Epidermal melanocyte (primary cell): Measurements from ENCODE around the gene ETV6.

ENCODE experiments used
- DNase-seq: peaks from one replicate; pipeline ENCODE4 v3.0.0; 2011; ENCODE audit warnings: low spot score; ENCODE audit not compliant: insufficient read length

ETV6 gene

DNA sequence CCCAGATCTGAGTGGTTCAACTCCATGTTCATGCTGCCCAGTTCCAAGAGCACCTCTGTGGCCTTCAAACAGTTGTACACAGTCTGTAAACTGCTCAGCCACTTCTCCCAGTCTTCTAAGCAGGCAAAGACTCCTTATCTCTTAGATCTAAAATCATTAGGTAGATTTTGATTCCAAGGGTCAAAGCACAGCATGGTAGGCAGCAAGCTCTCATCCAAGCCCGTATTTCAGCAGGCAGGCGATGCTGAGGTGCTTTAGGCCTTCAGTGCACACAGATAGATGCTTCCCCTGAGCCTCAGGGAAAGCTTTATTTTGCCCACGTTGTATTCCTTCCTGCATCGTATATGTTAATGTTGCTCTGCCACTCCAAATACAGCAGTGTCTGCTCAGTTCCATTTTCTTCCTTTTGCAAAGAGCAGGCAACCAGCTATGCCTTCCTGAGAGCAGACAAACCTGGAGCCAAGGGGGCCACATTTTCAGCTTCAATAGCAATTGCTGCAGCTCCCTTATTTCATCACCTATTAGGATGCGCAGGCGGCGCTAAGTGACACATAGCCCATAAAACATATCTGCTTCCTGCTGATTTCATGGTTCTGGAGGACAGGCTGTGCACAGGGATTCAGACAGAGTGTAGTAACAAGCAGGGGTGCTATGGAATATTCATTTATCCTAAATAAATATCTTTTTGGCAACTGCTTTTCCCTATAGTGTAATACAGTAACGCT is 67.5 kb downstream of the ETV6 start:
- no peak for DNase-seq

DNA sequence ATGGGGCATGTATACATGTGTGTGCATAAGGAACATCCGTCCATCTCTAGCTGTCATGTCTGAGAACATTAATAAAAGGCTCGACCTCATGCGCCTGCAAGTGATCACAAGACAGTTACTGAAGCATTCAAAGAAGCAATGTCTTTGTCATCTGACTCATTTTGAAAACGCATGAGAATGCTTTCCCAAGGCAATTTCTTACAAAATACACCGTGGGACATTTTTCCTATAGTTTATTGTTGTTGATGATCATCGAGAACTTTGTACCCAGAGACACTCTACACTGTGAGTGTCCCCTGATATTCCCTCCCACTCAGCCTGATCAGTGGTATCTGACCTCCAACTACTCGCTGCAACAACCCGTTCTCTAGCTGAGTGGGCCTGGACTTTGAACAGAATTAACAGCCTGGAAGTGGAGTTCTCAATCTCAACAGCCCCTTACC is 68.1 kb downstream of the ETV6 start:
- no peak for DNase-seq

DNA sequence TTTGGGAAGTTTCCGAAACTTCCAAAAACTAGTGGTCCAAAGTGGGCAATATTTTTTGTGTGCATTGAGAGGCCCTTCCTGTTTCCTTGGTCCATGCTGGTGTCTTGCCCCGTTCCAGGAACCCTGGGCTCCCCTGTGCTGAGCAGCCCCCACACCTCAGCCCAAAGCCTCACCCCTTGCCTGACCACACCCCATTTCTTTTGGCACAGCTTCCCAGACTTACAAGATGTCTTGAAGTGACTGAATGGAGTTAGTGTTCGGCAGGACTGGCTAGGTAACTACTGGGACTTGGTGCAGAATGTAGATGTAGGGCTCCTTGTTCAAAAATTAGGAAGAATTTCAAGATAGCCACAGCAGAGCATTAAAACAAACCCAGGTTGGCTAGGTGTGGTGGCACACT is 68.6 kb downstream of the ETV6 start:
- no peak for DNase-seq

DNA sequence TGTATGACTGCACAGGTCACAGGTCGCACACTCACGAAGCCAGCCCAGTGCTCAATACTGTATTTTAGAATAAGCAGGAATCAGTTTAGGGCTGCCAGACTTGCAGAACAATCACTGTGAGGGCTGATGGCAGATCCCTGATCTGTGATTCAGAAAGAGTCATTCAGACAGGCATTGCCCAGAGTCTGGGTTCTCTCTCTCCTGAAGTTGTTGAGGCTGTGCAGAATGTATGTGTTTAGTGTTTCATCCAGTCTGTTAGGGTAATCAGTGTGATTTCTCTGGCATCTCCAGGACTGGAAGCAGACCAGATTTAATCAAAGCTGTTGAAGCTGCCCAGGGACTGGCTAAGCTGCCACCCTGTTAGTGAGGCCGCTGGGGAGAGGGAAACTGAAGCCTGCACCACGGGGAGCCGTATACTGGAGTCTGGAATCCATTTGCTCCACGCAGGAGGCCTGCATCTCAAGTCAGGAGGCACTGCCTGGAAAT is 69.3 kb downstream of the ETV6 start:
- DNase-seq = no peak

DNA sequence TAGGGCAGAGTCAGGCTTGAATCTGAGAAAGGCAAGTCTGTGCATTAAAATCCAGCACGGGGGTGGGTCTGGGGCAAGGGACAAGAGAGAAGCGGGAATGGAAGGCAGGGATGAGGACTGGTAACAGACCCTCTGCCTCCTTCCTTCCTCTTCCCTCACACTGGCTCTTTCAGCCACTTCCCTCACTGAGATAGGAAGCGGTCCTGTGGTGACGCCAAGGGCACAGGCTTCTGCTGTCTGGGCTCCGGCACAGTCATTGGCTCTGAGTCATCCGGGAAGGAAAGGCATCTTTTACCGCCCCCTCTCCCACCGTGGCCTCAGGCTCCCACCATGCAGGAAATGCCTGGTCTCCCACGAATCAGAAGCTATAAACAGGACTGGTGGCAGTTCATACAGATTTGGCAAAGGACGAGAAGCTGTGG is 70.2 kb downstream of the ETV6 start:
- peak; percentile 65 for DNase-seq

DNA sequence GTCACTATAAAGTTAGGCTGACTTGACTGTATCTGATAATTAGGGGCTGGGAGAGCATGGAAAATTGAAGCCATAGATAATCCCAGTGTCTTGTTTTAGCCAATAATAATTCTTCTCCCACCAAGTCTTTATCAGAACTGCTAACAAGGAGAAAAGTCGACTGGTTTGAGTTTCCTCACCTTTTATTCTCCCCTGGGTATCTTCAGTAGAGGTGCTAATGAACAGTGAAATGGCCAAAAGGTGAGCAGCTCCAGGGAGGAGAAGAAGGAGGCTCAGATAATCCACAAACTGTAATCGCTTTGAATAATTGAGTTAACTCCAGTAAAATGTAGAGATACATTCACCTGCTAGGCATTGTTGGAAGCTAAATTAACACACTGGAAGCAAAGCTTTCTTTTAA is 72.6 kb downstream of the ETV6 start:
- no peak for DNase-seq

DNA sequence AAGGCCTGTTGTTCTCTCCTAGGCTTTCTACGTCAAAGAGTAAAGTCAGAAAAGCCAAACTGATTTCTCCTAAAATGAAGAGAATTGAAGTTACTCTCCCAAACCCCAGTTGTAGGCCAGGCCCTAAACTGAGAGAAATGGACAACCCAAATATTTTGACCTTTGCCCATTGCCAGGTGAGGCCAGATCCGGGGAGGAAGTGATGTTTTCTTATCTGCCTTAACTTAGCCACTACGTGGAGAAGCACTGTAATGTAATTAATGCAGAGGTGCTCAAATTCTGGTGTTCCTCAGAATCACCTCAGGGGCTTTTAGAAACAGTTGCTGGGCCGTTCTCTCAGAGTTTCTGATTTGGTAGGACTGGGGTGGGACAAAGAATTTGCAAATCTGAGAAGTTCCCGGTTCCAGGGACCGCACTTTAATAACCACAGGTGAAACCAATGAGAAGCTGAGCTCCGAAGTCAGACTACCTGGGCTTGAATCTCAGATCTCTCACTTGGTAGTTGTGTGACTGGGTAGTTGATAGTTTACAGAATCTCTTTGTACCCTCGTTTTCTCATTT is 73.2 kb downstream of the ETV6 start:
- no peak for DNase-seq

DNA sequence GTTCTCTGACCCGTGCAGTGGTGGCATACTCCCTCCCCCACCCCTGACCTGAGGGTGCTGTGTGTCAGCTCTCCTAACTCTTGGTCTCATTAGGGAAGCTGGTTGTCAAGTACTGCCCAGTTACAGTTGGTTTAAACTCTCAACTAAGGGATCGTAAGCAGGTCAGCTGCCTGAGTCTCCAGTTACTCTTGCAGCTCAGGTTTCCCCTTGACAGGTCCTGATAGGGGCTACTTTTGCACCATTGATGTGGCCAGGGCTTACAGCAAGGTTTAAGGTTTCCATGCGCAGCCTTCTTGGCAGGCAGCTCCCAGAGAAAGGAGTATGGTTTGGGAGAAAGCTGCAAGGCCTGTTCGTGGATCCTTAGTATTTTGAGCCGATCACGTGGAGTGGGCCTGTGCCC is 74.5 kb downstream of the ETV6 start:
- no peak for DNase-seq

DNA sequence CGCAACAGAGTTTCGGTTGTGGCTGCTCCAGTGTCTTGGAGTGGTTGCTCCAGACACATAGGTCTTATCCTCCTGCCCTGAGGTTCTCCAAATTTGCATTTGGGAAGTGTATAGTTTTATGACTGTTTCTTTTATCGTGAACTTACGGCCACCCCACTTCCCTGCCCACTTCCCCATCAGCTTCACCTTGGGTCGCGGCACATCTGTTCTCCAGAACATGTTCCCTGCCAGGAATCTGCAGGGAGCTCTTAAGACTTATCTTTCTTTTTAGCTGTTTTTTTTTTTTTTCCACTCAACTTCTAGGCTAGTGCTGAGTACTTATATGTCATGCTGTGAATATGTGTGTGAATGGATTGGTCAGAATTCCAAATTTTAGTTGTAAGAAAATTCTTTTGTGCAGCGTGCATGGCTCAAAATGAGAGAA is 75.4 kb downstream of the ETV6 start:
- DNase-seq = no peak

DNA sequence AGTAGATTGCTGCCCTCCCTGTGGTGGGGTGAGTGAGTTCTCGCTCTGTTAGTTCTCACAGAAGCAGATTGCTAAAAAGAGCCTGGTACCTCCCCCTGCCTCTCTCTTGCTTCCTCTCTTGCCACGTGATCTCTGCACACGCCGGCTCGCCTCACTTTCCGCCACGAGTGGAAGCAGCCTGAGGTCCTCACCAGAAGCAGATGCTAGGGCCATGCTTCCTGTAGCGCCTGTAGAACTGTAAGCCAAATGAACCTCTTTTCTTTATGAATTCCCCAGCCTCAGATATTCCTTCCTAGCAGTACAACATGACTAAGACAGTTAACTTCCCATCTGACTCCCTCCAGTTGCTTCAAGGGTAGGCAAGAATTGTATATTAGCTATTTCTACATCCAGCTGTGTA is 76.2 kb downstream of the ETV6 start:
- no peak for DNase-seq

DNA sequence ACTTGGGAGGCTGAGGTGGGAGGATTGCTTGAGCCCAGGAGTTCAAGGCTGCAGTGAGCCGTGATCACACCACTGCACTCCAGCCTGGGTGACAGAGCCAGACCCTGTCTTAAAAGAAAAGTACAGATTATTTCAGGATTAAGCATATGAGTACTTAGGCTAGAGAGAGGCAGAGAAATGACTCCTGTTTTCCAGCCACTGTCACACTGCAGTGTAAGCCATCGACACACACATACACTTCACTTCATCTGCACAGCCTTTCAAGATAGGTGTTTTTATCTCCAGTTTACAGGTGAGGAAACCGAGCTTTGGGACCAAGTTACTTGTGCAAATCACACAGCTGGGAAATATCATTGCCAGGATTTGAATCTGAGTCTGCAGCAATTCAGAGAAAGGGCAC is 77.2 kb downstream of the ETV6 start:
- no peak for DNase-seq

DNA sequence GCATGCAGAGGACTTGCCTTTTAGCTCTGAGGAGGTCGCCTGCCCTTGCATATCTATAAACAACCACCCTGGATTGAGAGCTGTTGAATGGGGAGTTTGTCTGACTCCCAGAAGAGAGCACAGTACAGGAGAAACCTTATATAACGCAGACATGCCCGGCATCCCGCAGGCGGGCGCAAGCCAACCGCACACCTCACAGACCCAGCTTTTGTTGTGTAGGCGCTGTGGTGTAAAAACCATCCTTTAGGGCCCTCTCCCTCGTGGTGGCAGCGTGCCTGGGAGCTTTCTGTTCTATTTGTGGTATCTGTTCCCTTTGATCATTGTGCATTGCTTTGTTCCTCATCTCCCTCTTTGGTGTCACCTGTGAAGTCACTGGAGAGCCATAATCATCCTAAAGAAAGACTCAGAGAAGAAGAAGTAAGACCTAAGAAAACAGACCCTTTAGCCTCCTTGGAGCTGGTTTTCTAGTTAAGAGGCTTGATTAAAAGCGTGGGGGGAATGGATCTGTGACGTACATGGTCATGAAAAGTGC is 77.7 kb downstream of the ETV6 start:
- no peak for DNase-seq

DNA sequence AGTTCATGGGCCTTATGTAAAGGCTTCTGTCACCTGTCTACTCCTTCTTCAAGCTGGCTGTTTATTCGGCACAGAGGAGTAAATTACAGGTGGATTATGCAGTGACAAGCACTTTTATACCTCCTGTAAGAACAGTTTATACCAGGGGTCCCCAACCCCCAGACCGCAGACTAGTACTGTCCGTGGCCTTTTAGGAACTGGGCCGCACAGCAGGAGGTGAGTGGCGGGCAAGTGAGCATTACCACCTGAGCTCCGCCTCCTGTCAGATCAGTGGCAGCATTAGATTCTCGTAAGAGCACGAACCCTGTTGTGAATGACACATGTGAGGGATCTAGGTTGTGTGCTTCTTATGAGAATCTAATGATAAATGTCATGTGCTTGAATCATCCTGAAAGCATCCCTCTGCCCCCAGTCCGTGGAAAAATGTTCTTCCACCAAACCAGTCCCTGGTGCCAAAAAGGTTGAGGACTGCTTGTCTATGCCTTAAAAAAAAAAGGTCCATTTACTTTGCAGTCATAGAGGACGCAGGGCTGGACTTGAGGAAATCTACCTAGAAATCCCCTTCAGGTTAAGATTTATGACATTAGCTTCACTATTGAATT is 78.8 kb downstream of the ETV6 start:
- DNase-seq = no peak

DNA sequence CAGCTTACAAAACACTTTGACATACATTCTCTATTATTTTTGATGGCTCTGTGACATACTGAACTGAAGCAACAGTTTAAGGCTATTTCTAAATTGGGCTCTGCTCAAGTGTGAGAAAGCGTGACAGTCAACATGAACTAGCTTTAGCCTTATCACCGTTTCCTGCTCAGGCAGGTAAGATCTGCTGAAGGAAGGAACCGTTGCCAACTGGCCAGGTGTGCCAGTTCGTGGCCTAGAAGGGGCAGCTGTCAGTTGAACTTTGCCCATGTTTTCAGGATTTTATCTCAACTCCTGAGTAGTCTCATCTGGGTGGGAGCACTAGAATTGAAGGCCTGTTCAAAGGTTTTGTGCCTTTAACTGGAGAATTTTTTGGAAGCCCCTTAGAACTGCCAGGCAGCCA is 79.5 kb downstream of the ETV6 start:
- DNase-seq = no peak

DNA sequence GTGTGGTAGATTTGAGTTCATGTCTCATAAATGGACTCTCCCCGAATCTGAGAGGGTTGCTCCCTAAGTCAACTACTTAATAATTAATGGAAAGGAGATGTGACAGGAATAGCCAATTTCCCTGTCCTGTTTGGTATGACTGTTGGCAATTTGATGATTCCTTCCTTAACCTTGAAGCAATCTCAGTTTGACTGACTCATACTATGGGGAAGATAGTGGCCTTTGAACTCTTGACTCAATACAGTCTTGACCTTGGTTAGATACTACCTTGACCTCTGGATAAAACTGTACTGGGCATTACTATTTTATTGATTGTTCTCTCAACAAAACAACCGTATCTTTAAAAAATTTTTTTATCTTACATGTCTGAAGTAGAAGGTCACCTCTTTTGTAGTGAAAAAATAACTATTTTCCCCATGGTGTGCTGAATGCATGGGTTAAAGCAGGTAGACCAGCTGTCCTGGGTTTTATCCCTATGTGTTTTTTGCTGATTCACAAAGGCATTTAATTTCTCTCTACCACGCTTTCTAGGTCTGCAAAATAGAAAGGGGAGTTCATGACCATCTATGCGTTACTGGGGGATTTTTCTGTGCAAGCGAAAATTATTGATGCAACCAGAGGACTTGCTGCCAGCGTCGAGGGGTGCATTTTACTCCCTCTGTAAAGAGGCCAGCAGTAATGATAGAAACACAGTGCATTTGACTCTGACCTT is 80.1 kb downstream of the ETV6 start:
- DNase-seq = no peak

DNA sequence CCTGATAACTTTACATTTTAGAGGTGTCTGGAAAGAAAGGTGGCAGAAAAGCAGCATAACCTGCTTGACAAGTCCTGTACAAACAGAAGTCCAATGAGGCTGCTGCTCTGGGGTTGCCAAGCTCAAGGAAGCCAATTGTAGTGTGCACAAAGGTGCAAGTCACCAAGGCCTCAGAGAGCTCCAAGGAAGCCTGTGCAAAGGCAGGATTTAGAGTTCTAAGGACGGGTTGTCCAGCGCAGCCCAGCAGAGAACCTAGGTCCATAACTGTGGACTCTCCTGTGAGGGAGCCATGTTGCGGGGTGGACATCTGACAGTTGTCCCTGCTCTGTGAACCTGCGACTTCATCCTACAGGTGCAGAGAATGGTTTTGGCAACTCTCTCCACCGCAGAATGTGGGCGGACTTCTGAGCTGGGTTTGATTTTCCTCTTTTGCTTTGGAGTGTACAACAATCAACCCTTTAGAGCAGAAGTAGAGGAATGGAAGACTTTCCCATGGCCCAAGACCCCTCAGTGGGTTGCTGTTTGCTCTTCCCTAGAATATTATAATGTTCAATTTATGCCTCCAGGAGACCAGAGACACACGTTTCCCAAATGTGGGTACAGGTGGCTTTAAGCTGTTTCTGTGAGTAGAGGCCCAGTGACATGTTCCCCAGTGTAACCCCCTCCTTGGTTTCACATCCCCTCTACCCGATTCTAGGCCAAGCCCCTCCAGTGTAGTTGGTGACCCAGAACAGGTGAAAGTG is 81.0 kb downstream of the ETV6 start:
- DNase-seq = no peak

DNA sequence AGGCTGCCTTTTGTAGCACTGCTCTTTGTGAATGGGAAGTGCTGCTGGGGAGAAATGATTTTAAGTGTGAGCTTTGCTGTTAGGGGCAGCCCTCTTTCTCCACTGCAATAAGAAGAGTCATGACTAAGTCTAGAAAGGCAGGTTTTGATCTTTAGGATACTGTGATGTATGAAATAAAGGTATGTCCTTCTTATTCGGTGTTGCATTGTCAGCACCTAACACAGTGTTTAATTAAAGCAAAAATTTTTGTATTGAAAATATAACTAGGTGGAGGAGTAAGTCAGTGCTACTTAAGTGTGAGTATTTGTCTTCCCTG is 81.5 kb downstream of the ETV6 start:
- DNase-seq = no peak

DNA sequence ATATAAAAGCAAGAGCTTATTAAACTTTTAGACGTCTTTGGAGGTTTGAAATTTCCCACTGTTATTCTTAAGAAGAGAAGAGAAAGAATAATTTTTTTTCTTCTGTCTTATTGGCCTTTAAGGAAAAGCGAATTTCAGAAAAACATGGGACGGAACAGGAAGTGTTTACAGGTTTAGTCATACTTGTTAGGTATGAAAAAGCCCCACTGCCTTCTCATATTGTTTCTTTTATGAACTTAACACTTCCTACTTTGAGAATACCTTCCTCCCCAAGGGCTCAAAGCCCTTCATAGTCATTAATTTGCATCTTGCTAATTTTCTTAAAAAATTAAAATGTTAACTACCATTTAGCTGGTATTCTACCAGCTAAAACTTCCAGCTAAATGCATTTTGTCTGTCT is 82.0 kb downstream of the ETV6 start:
- DNase-seq = no peak

DNA sequence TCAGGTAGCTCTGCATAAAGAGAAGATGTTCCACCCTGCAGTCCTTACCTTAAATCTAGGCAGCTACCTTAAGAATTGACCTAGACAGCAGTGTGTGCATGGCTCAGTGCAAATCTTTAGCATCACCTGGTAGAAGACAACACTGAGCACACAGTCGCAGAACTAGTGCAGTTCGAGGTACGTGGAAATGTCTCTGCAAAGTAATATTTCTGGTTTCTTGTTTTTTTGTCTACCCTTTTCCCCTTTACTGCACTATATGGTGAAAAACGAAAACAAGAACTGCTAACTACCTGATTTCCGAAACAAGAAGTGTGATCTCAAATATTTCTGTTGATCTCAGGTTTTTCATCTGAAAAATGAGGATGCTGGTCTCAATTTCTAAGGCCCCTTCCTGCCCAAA is 82.5 kb downstream of the ETV6 start:
- no peak for DNase-seq

DNA sequence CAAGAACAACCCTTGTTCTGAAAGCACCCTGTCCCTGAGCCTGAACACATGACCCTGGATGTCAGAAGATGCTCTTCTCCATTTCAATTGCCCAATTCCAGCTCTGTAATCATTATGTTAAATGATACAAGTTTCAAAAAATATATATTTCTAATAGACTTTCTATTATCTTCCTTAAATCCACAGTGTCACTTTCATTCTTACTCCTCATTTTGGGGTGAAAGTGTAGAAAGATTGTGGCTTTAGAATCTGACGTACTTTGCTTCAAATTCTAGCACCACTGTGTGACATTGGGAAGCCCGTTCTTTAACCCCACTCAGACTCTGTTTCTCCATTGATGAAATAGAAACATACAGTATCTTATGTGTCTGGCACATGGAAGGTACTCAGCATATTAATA is 83.2 kb downstream of the ETV6 start:
- DNase-seq = no peak

DNA sequence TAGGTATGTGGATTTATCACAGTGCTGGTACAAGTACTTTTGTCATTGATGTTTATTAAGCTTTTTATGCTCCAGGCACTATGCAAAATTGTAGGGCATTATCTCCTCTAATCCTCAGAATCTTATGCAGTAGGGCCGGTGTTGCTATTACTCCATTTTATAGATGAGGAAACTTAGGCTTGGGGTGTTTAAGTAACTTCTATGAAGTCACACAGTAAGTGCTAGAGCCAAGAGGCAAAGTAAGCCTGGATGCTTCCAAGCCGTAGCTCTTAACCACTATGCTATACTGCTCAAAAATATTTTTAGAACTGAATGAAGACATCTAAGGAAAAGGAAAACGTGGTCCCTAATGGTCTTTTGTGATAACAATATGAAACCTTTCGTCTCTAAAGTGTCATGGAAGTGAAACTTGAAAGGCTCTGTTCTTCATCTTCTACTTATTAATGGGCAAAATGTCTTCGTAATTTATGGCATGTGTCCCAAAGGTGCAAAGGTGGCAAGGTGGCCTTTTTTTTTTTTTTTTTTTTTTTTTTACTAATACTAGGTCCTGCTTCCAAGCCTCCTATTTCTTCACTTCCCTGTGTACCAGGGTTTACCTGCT is 85.2 kb downstream of the ETV6 start:
- no peak for DNase-seq
